LNCAP (cell line): ENCODE data around the gene TRIO.

Source experiments
- TF ChIP-seq, protein P1 (sequence below): fragments of 450-650 bp; IDR thresholded peaks from 2 replicates; pipeline ENCODE4 v1.5.1; 2017; ENCODE audit warnings: mild to moderate bottlenecking

Gene TRIO

GRCh38 chr5:14244721-14245120, 101.6 kb downstream of the TRIO start:
- TF ChIP-seq, protein P1, sequence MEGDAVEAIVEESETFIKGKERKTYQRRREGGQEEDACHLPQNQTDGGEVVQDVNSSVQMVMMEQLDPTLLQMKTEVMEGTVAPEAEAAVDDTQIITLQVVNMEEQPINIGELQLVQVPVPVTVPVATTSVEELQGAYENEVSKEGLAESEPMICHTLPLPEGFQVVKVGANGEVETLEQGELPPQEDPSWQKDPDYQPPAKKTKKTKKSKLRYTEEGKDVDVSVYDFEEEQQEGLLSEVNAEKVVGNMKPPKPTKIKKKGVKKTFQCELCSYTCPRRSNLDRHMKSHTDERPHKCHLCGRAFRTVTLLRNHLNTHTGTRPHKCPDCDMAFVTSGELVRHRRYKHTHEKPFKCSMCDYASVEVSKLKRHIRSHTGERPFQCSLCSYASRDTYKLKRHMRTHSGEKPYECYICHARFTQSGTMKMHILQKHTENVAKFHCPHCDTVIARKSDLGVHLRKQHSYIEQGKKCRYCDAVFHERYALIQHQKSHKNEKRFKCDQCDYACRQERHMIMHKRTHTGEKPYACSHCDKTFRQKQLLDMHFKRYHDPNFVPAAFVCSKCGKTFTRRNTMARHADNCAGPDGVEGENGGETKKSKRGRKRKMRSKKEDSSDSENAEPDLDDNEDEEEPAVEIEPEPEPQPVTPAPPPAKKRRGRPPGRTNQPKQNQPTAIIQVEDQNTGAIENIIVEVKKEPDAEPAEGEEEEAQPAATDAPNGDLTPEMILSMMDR: no peak

DNA sequence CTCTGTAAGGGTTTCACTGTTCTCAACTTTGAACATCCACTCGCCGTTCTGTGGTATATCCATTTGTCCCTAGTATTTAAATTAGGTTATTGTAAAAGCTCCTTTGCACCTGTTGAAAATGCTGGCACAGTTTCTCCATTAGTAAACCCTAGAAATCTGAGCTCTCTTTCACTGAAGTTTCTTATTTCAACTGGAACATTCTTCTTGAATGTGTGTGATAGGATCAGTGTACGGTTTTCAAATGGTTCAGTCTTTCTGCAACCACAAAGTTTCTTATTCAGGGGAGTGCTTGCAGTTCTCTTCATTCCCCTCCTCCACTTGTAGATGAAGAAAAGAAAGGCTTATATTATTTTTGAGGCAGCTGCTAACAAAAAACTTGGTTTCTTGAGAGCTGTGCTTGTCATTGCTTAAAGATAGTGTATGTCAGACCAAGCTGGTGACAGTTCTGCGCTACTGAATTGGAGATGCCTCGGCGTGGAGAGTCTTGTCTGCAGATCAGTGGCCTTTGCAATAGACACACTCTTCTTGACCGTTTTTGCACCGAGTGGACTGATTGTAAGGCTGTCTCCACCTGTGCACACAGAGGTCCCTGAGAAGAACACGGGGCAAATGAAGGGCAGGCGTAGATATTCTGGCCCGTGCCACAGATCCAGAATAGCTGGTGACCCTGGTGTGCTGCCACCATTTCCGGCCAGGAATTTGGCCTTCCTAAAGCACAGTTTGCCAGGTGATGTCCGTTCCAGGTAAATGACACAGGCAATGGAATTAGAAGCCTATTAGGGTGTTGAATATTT, 102.2 kb downstream of the TRIO start:
- TF ChIP-seq, protein P1: no peak

DNA sequence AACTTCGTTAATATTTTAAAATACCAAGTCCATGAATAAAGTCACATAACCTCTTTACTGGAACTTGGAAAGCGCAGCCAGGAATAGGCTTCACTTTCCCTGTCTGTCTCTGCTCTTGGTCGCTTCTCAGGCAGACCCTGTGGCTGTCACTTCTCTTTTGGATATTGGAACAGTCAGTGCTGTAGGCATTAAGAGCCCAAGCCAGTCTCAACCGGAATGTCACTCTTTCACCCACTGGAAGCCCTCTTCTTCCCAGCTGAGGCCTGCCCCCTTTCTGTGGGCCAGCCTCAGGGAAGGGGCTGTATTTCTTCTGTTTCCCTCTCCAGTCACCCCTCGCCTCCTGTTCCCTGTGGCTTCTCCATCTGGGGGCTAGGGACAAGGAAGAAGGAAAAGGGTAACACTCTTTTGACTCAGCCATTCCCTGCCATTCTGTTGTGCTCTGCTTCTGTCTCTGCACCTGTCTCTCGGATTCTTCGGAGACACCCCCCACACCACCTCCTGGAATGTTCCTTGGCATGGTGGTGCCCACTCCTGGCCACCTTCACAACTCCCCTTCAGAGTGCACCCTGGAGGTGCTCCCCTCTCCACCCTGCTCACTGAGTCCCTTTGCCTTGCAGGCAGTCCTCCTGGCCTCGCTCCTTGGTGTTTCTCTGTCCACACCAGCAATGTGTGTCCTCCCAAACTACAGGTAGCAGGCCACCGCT, 103.4 kb downstream of the TRIO start:
- TF ChIP-seq, protein P1: no peak

DNA sequence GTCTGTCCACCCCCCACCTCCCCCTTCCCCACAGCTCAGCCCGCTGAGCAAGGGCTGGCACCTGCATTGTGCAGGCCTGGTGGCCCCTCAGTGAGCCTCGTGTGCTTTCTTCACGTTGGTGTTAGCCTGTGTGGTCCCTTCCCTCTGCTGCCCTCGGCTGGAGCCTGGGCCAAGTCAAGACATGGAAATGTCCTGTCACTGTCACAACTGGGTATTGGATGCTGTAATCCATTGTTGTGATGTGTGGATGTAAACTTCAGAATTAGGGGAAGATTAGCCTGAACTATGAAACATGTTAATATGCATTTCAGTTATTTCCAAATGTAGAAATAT, 103.9 kb downstream of the TRIO start:
- TF ChIP-seq, protein P1: no peak

DNA sequence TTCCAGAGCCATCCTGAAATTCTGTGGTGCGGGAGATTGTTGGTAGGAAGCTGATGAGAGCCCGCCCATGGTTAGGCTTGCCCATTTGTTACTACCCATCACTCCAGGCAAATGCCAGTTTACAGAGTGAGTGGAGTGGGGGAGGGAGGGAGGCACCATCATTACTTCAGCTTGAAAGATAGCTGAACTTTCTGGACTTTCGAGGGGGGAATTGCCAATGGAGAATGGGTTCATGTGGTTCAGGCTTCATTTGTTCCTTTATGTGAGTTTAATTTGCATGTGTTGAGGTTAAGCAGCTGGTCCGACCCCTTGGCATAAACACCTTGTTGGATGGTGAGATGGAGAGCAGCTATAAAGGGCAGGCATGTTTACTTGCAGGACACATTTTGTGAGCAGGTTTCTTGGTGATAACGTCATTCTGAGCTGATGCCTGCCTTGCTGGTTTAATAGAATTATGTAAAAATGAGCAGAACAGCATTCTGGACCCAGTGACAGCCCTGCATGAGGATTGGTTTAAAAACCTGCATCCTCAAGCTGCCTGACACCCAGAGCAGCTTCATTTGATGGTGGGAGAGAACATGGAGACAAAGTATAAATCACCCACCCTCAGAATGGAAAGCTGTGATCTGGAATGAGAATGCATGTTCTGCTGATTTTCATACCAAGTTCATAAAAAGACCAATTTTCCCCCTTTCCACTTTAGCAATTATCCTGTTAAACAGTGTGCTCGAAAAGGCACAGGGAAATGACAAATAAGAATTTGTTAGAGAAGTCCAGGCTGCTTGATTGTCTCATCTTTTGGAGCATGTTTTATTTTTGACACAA, 106.3 kb downstream of the TRIO start:
- TF ChIP-seq, protein P1: no peak

- TF ChIP-seq, protein P1: no peak
These were observed 107.0 kb downstream of the TRIO start for GRCh38 chr5:14250084-14250695.
